ENCODE data around the gene EOGT.

EOGT gene

DNA sequence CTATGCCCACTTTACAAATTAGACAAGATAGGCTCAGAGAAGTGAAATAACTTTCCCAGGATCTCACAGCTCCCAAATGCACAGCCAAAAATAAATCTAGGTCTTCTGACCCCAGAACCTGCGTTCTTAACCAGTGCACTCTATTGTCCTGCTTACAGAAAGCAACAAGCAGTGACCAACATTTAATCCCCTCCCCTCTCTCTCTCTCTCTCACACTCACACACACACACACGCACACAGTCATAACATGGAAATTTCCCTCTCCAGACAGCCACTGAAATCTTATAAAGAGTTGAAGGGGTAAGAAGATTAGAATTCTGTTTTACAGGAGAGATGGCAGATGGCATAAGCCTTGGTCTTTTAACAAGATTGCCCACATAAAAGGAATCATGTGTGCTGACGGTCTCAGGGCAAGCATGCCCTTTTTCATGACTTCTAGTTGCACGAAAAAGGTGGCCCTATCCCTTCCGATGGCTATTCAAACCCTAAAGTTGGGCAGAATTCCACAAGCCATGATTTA, 29.4 kb downstream of the EOGT start:
- no peaks in the 10 kb centered on the region for H3K27me3 ChIP-seq
- peaks cover 15% of the 10 kb centered on the region for H3K36me3 ChIP-seq
- no peaks in the 10 kb centered on the region; the same call in 1 of the 2 replicates for H3K9me3 ChIP-seq
- TF ChIP-seq CTCF (IDR thresholded peaks at IDR 0.05; ENCODE audit: low read depth, low read length) = no peak
- DNase-seq = no peak
- no peak overlapping the region for H3K4me3 ChIP-seq (ENCODE audit: low read depth, low read length)
- no peaks in the 10 kb centered on the region for H3K4me1 ChIP-seq

GRCh38 chr3:68977486-68978167, 35.9 kb downstream of the EOGT start:
- Histone ChIP-seq H3K9me3 (no peaks in the 10 kb centered on the region), H3K27me3 (no peaks in the 10 kb centered on the region), H3K4me1 (no peaks in the 10 kb centered on the region), H3K4me3 (ENCODE audit: low read depth, low read length) (no peak overlapping the region), H3K36me3 (peaks cover 21% of the 10 kb centered on the region)
- DNase-seq = no peak
- no peak for TF ChIP-seq CTCF (IDR thresholded peaks at IDR 0.05; ENCODE audit: low read depth, low read length)

DNA sequence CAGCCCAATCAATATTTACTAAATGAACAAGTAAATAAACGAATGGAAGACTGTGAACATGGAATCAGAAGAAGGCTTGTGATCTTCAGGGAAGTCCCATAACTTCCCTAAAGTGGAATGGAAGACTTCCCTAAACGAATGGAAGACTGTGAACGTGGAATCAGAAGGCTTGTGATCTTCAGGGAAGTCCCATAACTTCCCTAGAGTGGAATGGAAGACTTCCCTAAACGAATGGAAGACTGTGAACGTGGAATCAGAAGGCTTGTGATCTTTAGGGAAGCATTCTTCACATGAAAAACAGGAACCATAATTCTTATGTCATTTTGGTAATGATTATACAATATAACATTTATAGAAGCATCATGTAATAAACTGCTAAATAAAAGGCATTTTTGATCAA, 38.8 kb downstream of the EOGT start:
- Histone ChIP-seq H3K9me3 (no peaks in the 10 kb centered on the region), H3K4me3 (ENCODE audit: low read depth, low read length) (no peak overlapping the region), H3K36me3 (peaks cover 12% of the 10 kb centered on the region), H3K4me1 (no peaks in the 10 kb centered on the region), H3K27me3 (peaks cover 11% of the 10 kb centered on the region; the same call in 1 of the 2 replicates)
- TF ChIP-seq CTCF (IDR thresholded peaks at IDR 0.05; ENCODE audit: low read depth, low read length) = no peak
- DNase-seq = no peak

- TF ChIP-seq CTCF (IDR thresholded peaks at IDR 0.05; ENCODE audit: low read depth, low read length) = no peak
- Histone ChIP-seq H3K36me3 (peaks cover 6% of the 10 kb centered on the region; the same call in 1 of the 2 replicates), H3K27me3 (peaks cover 21% of the 10 kb centered on the region; the same call in 1 of the 2 replicates), H3K4me3 (ENCODE audit: low read depth, low read length) (no peak overlapping the region), H3K4me1 (no peaks in the 10 kb centered on the region), H3K9me3 (no peaks in the 10 kb centered on the region)
- no peak for DNase-seq
Measured at GRCh38 chr3:68973639-68974038, 39.8 kb downstream of the EOGT start.

GRCh38 chr3:68972358-68972979, 41.0 kb downstream of the EOGT start:
- H3K9me3 ChIP-seq = no peaks in the 10 kb centered on the region
- peaks cover 6% of the 10 kb centered on the region; the same call in 1 of the 2 replicates for H3K36me3 ChIP-seq
- H3K4me3 ChIP-seq (ENCODE audit: low read depth, low read length) = no peak overlapping the region
- DNase-seq = peak; percentile 80
- no peaks in the 10 kb centered on the region for H3K4me1 ChIP-seq
- peaks cover 21% of the 10 kb centered on the region; the same call in 1 of the 2 replicates for H3K27me3 ChIP-seq
- TF ChIP-seq CTCF (IDR thresholded peaks at IDR 0.05; ENCODE audit: low read depth, low read length) = peak; percentile 99

GRCh38 chr3:68964694-68965093, 48.8 kb downstream of the EOGT start:
- no peak for DNase-seq
- no peaks in the 10 kb centered on the region for H3K36me3 ChIP-seq
- no peaks in the 10 kb centered on the region for H3K9me3 ChIP-seq
- H3K27me3 ChIP-seq = peaks cover 9% of the 10 kb centered on the region; the same call in 1 of the 2 replicates
- no peak for TF ChIP-seq CTCF (IDR thresholded peaks at IDR 0.05; ENCODE audit: low read depth, low read length)
- no peak overlapping the region for H3K4me3 ChIP-seq (ENCODE audit: low read depth, low read length)
- H3K4me1 ChIP-seq = no peaks in the 10 kb centered on the region

Data from BE2C (cell line).